ENCODE measurements around the gene HOTAIR.

GRCh38 chr12:53935383-53936341, 39.1 kb downstream of the HOTAIR start:
- TF ChIP-seq CTCF (conservative IDR thresholded peaks at IDR 0.05) (no peak), ZFX (IDR thresholded peaks at IDR 0.05) (no peak)
